ENCODE measurements around the gene TMEM222.
A peak's percentile ranks its signal among the peaks of the same experiment; 100 is the strongest.

GRCh38 chr1:27365372-27366112 lies 43.6 kb downstream of the TMEM222 start:
- TF ChIP-seq PKNOX1 (IDR thresholded peaks at IDR 0.05) (no peak), LEF1 (IDR thresholded peaks at IDR 0.05; ENCODE audit: borderline replicate concordance) (no peak), SP1 (IDR thresholded peaks at IDR 0.05) (peak; percentile 83), NFRKB (IDR thresholded peaks at IDR 0.05) (no peak), FOXM1 (IDR thresholded peaks at IDR 0.05; ENCODE audit: borderline replicate concordance) (no peak), ELF4 (IDR thresholded peaks at IDR 0.05) (no peak), ZNF384 (IDR thresholded peaks at IDR 0.05) (no peak), ARNT (IDR thresholded peaks at IDR 0.05) (no peak), SUZ12 (IDR thresholded peaks at IDR 0.05) (no peak), FOXK2 (IDR thresholded peaks at IDR 0.05) (no peak), BHLHE40 (IDR thresholded peaks at IDR 0.05; ENCODE audit: borderline replicate concordance) (no peak), HDGF (IDR thresholded peaks at IDR 0.05; ENCODE audit: borderline replicate concordance) (no peak), TARDBP (IDR thresholded peaks at IDR 0.05) (no peak)

All from HEK293T (cell line).